Large intestine (tissue), 3 donors: ENCODE results near the gene MTCH2. TPM values are rescaled to one million over a fixed set of nuclear protein-coding genes. Genes with fewer than 3 reads are reported as not detected.

Experiments
- DNase-seq, 2 donors: peaks; one replicate each; pipeline versions ENCODE4 v3.0.0 to v3.0.0-alpha.2; 2013
- H3K27ac ChIP-seq: one replicate; pipeline ENCODE4 v1.5.1; 2013; ENCODE audit warnings: low read length
- H3K27me3 ChIP-seq: 2 replicates; pipeline ENCODE4 v1.6.1; 2013; ENCODE audit warnings: low read length; ENCODE audit not compliant: control insufficient read depth, insufficient read depth
- H3K36me3 ChIP-seq: 2 replicates; pipeline ENCODE4 v1.6.1; 2013; ENCODE audit warnings: low read length; ENCODE audit not compliant: control insufficient read depth, insufficient read depth
- H3K4me1 ChIP-seq: one replicate; pipeline ENCODE4 v1.6.1; 2013; ENCODE audit warnings: low read length; ENCODE audit not compliant: control insufficient read depth, insufficient read depth
- H3K4me3 ChIP-seq: one replicate; pipeline ENCODE4 v1.5.1; 2013; ENCODE audit warnings: low read length
- H3K9me3 ChIP-seq: one replicate; pipeline ENCODE4 v1.6.1; 2013; ENCODE audit warnings: mild to moderate bottlenecking, low read depth, low read length, moderate library complexity; ENCODE audit not compliant: control insufficient read depth
- WGBS: methylation state at CpG from one replicate; pipeline ENCODE4 v1.1.5; 2013; ENCODE audit warnings: low lambda C conversion rate; ENCODE audit not compliant: insufficient coverage; 5-methylcytosine and 5-hydroxymethylcytosine counted together
- polyA plus RNA-seq: library from polyadenylated mRNA; unstranded; fragments of 120-200 nt; gene quantifications from one replicate; pipeline ENCODE4 v1.2.1, GENCODE V29; 2013

The MTCH2 gene
- polyA plus RNA-seq, 1 donor, result 102 TPM

- Histone ChIP-seq H3K27me3 (peaks cover 51% of the 10 kb centered on the region), H3K4me1 (peaks cover 6% of the 10 kb centered on the region), H3K36me3 (no peaks in the 10 kb centered on the region), H3K9me3 (peaks cover 8% of the 10 kb centered on the region), H3K27ac (no peak overlapping the region), H3K4me3 (peak overlapping the region; percentile 18)
- DNase-seq, result no peak
- WGBS, result no CpG with 5 or more reads among the region's 6 CpGs
Measured at GRCh38 chr11:47593492-47593933, 48.8 kb downstream of the MTCH2 start.

GRCh38 chr11:47592970-47593369 is 49.4 kb downstream of the MTCH2 start:
- peaks cover 10% of the 10 kb centered on the region for H3K4me1 ChIP-seq
- H3K27ac ChIP-seq, result no peak overlapping the region
- no peak overlapping the region for H3K4me3 ChIP-seq
- DNase-seq, result no peak
- H3K9me3 ChIP-seq, result peaks cover 8% of the 10 kb centered on the region
- peaks cover 51% of the 10 kb centered on the region for H3K27me3 ChIP-seq
- no CpG with 5 or more reads among the region's 2 CpGs for WGBS
- no peaks in the 10 kb centered on the region for H3K36me3 ChIP-seq

GRCh38 chr11:47592251-47592650 is 50.1 kb downstream of the MTCH2 start:
- no peak for DNase-seq
- Histone ChIP-seq H3K4me1 (peaks cover 17% of the 10 kb centered on the region), H3K36me3 (no peaks in the 10 kb centered on the region), H3K27me3 (peaks cover 51% of the 10 kb centered on the region), H3K27ac (no peak overlapping the region), H3K9me3 (peaks cover 8% of the 10 kb centered on the region), H3K4me3 (no peak overlapping the region)
- WGBS, result no CpG with 5 or more reads among the region's 4 CpGs

DNA sequence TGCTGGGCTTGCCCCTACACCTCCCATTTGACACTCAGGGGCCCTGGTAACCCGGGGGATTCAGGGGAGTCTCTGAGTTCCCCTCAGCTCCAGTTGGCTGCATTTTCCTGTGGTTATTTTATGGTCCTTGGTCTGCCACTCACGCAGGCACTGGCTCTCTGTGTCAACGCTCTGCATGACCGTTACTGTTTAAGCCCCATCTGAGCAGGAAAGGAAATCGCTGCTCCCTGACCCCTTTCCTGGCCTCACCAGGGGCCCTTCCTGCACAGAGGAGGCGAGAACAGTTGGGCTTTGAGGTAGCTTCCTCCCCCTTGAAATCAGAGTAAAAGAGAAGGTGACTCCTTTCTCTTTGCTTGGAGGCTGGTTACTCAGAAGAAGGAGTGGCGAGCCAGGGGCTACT is 50.6 kb downstream of the MTCH2 start:
- H3K4me1 ChIP-seq, result peaks cover 20% of the 10 kb centered on the region
- no peaks in the 10 kb centered on the region for H3K36me3 ChIP-seq
- no peak overlapping the region for H3K4me3 ChIP-seq
- WGBS, result no CpG with 5 or more reads among the region's 7 CpGs
- peaks cover 8% of the 10 kb centered on the region for H3K9me3 ChIP-seq
- peaks cover 51% of the 10 kb centered on the region for H3K27me3 ChIP-seq
- no peak for DNase-seq
- no peak overlapping the region for H3K27ac ChIP-seq

DNA sequence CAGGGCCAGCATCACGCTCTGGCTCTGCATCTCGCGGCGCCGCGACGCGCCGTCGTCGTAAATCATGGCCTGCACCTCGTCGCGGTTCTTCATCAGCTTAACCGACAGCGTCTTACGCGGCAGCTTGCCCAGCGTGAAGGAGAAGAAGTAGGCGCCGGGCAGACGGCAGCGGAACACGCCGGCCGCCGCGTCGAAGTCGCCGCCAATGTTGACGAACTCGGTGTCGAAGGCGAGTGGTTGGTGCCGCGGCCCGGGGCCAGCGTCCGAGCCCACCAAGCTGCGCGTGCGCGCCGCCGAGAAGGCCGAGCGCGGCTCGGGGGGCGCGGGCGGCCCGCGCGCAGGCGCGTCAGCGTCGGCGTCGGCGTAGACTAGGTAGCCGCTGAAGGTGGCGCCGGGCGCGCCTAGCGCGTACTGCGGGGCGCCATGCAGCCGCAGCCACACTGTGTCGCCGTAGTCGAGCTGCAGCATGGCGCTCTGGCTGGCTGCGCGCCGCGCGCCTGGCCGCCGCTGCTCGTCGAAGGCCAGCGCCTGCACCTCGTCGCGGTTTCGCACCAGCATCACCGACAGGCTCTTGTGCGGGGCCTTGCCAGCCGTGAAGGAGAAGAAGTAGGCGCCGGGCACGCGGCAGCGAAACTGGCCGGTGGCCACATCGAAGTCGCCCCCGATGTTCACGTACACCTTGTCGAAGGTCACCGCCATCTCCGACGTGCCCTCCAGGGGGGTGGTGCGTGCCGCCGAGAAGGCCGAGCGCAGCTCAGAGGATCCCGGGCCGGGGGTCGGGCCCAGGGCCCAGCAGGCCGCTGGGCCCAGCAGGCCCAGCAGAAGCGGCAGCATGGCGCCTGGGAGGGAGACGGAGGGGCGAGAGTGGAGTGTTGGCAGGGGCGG is 52.1 kb downstream of the MTCH2 start:
- H3K36me3 ChIP-seq, result peaks cover under 1% of the 10 kb centered on the region
- peak; percentile 33 to 74 for DNase-seq
- H3K9me3 ChIP-seq, result peaks cover 8% of the 10 kb centered on the region
- no CpG with 5 or more reads among the region's 122 CpGs for WGBS
- H3K4me1 ChIP-seq, result peaks cover 20% of the 10 kb centered on the region
- peak overlapping the region; percentile 49 for H3K4me3 ChIP-seq
- peaks cover 42% of the 10 kb centered on the region for H3K27me3 ChIP-seq
- H3K27ac ChIP-seq, result no peak overlapping the region

DNA sequence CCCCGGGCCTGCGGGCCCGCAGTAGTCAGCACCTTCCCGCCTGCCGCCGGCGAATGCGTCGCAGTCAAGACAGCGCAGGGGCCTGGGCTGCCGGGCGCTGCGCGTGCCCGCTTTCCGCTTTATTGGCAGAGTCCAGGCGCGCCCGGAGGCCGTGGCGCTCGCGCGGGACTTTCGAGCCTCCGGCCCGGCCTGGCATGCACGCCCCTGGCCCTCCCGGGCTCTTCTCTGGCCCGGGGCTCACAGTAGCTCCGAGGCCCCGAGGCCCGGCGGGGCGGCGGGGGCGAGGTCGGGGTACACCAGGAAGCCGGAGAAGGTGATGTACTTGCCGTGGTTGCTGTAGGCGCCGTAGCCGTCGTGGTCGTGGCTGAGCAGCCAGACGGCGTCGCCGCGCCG is 52.8 kb downstream of the MTCH2 start:
- WGBS, result no CpG with 5 or more reads among the region's 51 CpGs
- Histone ChIP-seq H3K4me3 (peak overlapping the region; percentile 49), H3K9me3 (peaks cover 8% of the 10 kb centered on the region), H3K4me1 (peaks cover 20% of the 10 kb centered on the region), H3K27ac (no peak overlapping the region), H3K36me3 (peaks cover 5% of the 10 kb centered on the region), H3K27me3 (peaks cover 36% of the 10 kb centered on the region)
- no peak for DNase-seq

GRCh38 chr11:47589118-47589517 is 53.2 kb downstream of the MTCH2 start:
- H3K27me3 ChIP-seq, result peaks cover 31% of the 10 kb centered on the region
- no peak for DNase-seq
- WGBS, result no CpG with 5 or more reads among the region's 11 CpGs
- H3K9me3 ChIP-seq, result peaks cover 5% of the 10 kb centered on the region
- peaks cover 20% of the 10 kb centered on the region for H3K4me1 ChIP-seq
- peaks cover 10% of the 10 kb centered on the region for H3K36me3 ChIP-seq
- no peak overlapping the region for H3K27ac ChIP-seq
- peak overlapping the region; percentile 49 for H3K4me3 ChIP-seq

DNA sequence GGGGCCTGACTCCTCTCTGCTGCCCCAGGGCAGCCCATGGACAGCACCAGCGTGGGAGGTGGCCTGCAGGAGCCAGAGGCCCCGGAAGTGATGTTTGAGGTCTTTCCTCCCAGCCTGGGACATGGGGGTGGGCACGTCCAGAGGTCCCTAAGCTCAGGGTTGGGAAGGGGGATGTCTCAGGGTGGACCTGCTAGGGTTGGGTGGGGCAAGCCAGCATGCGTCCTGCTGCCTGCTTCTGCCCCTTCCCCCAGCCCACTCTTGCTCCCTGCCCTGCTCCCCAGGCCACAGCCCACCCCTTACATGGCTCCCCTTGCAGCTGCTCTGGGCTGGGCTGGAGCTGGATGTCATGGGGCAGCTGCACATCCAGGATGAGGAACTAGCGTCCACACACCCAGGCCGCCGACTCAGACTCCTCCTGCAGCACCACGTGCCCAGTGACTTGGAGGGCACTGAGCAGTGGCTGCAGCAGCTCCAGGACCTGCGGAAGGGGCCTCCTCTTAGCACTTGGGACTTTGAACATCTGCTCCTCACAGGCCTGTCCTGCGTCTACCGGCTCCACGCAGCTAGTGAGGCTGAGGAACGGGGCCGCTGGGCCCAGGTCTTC is 54.5 kb downstream of the MTCH2 start:
- Histone ChIP-seq H3K36me3 (peaks cover 23% of the 10 kb centered on the region), H3K4me1 (peaks cover 17% of the 10 kb centered on the region), H3K9me3 (peaks cover 5% of the 10 kb centered on the region), H3K27ac (peak overlapping the region; percentile 64), H3K4me3 (no peak overlapping the region), H3K27me3 (peaks cover 18% of the 10 kb centered on the region)
- WGBS, result no CpG with 5 or more reads among the region's 14 CpGs
- peak; percentile 85 to 90 for DNase-seq

- peak overlapping the region; percentile 60 for H3K27ac ChIP-seq
- DNase-seq, result no peak
- peaks cover 5% of the 10 kb centered on the region for H3K9me3 ChIP-seq
- peaks cover 17% of the 10 kb centered on the region for H3K4me1 ChIP-seq
- H3K27me3 ChIP-seq, result peaks cover 12% of the 10 kb centered on the region
- H3K36me3 ChIP-seq, result peaks cover 29% of the 10 kb centered on the region
- no CpG with 5 or more reads among the region's 6 CpGs for WGBS
- H3K4me3 ChIP-seq, result no peak overlapping the region
Measured at GRCh38 chr11:47587039-47587716, 55.2 kb downstream of the MTCH2 start.

- no peak for DNase-seq
- H3K36me3 ChIP-seq, result peaks cover 38% of the 10 kb centered on the region
- H3K4me1 ChIP-seq, result peaks cover 17% of the 10 kb centered on the region
- peaks cover 5% of the 10 kb centered on the region for H3K9me3 ChIP-seq
- WGBS, result no CpG with 5 or more reads among the region's 12 CpGs
- H3K27ac ChIP-seq, result peak within 1 kb of the TSS; percentile 60
- no peak within 1 kb of the TSS for H3K4me3 ChIP-seq
- peaks cover 4% of the 10 kb centered on the region for H3K27me3 ChIP-seq
Measured at GRCh38 chr11:47586098-47586855, 56.1 kb downstream of the MTCH2 start, which contains the start of gene FAM180B. Gene FAM180B (plus strand): TSS chr11:47586678. CDS start chr11:47586769, 91 bp downstream.
